AG04449 (cell line): ENCODE measurements around the gene PEAR1.
"Not testable (repeated sequence)": the region's sequence is repeated elsewhere in the genome, so short reads cannot be mapped to it uniquely, and the experiment has no call there.

Experiments used
- CTCF ChIA-PET: fragments of 350-600 bp; formaldehyde crosslinking; extraction: SDS; loops from one replicate; lab custom pipeline; 2021; ENCODE audit warnings: antibody characterized with exemption; lab: Yijun Ruan, JAX
- POLR2A ChIA-PET: fragments of 400-600, 350-600 bp; formaldehyde crosslinking; extraction: SDS; loops from one replicate; lab custom pipeline; 2020; ENCODE audit warnings: antibody characterized with exemption, inconsistent platforms; lab: Yijun Ruan, JAX
- DNase-seq: peaks from one replicate; pipeline ENCODE4 v3.0.0-alpha.2; 2010; ENCODE audit warnings: low read depth, low spot score
- H3K4me3 ChIP-seq: 2 replicates; pipeline ENCODE4 v1.5.1; 2011; ENCODE audit warnings: low read depth, mild to moderate bottlenecking, control low read depth, low read length
- TF ChIP-seq, protein P1 (sequence below): IDR thresholded peaks from one replicate; pipeline ENCODE4 v1.5.1; 2011; ENCODE audit warnings: mild to moderate bottlenecking, moderate library complexity, low read length, control low read depth, inconsistent platforms; ENCODE audit not compliant: insufficient read depth; ENCODE audit errors: missing control alignments

Gene PEAR1

GRCh38 chr1:156925154-156926010, 31.9 kb downstream of the PEAR1 start:
- TF ChIP-seq, protein P1, sequence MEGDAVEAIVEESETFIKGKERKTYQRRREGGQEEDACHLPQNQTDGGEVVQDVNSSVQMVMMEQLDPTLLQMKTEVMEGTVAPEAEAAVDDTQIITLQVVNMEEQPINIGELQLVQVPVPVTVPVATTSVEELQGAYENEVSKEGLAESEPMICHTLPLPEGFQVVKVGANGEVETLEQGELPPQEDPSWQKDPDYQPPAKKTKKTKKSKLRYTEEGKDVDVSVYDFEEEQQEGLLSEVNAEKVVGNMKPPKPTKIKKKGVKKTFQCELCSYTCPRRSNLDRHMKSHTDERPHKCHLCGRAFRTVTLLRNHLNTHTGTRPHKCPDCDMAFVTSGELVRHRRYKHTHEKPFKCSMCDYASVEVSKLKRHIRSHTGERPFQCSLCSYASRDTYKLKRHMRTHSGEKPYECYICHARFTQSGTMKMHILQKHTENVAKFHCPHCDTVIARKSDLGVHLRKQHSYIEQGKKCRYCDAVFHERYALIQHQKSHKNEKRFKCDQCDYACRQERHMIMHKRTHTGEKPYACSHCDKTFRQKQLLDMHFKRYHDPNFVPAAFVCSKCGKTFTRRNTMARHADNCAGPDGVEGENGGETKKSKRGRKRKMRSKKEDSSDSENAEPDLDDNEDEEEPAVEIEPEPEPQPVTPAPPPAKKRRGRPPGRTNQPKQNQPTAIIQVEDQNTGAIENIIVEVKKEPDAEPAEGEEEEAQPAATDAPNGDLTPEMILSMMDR: no peak
- no peak for DNase-seq
- ChIA-PET POLR2A (no interaction called here), CTCF (interaction anchor here (0.7 to 12.0 kb wide), 18 partner anchors 8 to 266 kb away, joined by 3 to 678 read pairs (median 18); partner anchors contain the start of genes INSRR, ISG20L2, METTL25B and NTRK1)
- H3K4me3 ChIP-seq: no peak overlapping the region

DNA sequence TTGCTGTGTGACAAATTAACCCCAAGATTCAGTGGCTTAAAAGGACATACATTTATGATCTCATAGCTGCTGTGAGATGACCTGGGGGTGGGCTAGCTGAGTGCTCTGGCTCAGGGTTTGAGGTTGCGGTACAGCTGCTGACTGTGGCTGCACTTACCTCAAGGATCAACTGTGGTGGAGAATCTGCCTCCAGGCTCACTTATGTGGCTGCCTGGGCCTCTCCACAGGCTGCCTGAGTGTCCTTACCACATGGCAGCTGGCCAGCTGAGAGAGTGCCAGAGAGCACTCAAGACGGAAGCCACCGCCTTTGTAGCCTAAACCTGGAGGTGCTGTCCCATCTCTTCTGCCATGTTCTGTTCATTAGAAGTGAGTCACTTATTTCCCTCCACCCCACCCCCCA, 32.7 kb downstream of the PEAR1 start:
- TF ChIP-seq, protein P1: no peak
- no peak for DNase-seq
- CTCF ChIA-PET: interaction anchor here (0.9 to 12.0 kb wide), 17 partner anchors 10 to 267 kb away, joined by 3 to 678 read pairs (median 20); partner anchors contain the start of genes INSRR, ISG20L2, METTL25B and NTRK1
- H3K4me3 ChIP-seq: no peak overlapping the region
- POLR2A ChIA-PET: no interaction called here

DNA sequence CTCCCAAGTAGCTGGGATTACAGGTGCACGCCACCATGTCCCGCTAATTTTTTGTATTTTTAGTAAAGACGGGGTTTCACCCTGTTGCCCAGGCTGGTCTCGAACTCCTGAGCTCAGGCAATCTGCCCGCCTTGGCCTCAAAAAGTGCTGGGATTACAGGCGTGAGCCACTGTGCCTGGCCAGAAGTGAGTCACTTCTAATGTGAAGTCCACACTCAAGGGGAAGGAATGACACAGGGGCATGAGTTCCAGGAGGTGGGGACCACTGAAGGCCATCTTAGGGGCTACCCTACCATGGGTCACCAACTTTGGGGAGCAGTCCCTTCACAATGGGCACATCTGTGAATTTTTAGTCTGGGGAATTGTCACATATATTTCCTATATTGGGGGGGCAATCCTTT, 33.2 kb downstream of the PEAR1 start:
- CTCF ChIA-PET: interaction anchor here (1.0 to 12.0 kb wide), 22 partner anchors 10 to 267 kb away, joined by 3 to 678 read pairs (median 12); partner anchors contain the start of genes INSRR, ISG20L2, METTL25B and NTRK1
- H3K4me3 ChIP-seq, DNase-seq, POLR2A ChIA-PET: not testable (repeated sequence)

DNA sequence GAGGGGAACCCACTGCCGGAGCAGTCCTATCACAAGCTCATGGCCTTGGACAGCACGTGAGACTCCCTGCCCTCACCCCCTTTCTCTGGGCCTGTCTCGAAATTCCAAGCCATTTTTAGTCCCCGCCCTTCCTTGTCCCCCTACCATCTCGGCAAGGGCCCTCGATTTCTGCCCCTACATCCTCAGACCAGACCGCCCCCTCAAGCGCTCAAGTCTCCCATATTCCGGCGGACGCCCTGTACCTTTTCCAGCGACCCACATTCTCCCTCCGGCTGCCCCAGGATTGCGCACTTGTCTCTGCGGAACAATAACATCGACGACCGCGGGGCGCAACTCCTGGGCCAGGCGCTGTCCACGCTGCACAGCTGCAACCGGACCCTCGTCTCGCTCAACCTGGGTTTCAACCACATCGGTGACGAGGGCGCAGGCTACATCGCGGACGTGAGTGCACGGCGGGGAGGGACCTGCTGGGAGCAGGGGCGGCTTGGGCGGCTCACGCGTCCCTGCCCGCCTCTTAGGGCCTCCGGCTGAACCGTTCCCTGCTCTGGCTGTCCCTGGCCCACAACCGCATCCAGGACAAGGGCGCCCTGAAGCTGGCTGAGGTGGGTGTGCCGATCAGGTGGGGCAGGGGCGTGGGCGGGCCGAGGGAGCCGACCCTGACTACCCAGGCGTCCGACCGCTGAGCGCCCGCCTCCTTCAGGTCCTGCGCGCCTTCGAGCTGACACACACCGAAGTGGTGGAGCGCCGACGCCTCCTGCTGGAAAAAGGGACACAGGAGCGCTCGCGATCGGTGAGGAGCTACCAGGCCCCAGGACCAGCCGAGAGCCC, 33.9 kb downstream of the PEAR1 start:
- POLR2A ChIA-PET: interaction anchor here (0.5 to 1.1 kb wide), 2 partner anchors 129 to 200 kb away, joined by 3 read pairs; partner anchors contain the start of genes ISG20L2 and METTL25B
- peak overlapping the region; percentile 55 for H3K4me3 ChIP-seq
- CTCF ChIA-PET: interaction anchor here (0.6 to 12.0 kb wide), 47 partner anchors 8 to 300 kb away, joined by 3 to 678 read pairs (median 4); partner anchors contain the start of genes INSRR, ISG20L2, METTL25B and NTRK1
- TF ChIP-seq, protein P1: peak; percentile 94
- DNase-seq: no peak

DNA sequence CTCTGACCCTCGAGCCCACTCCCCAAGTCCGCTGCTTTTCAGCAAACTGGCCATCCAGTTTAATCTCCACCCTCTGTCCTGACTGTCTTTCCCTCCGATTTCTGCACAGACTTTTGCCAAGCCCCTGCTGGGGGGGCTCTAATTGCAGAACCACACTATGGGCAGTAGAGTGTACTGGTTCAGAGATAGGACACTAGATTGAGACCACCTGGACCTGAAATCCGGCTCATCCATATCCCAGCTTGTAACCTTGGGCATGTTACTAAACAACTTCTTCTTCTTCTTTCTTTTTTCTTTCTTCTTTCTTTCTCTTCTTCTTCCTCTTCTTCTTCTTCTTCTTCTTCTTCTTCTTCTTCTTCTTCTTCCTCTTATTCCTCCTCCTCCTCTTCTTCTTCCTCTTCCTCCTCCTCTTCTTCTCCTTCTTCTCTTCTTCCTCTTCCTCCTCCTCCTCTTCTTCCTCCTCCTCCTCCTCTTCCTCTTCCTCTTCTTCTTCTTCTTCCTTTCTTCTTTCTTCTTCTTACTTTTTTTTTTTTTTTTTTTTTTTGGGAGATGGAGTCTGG, 34.6 kb downstream of the PEAR1 start:
- DNase-seq: no peak
- ChIA-PET POLR2A (interaction anchor here (0.5 to 1.1 kb wide), 2 partner anchors 129 to 200 kb away, joined by 3 read pairs; partner anchors contain the start of genes ISG20L2 and METTL25B), CTCF (interaction anchor here (0.6 to 12.0 kb wide), 45 partner anchors 9 to 300 kb away, joined by 3 to 678 read pairs (median 5); partner anchors contain the start of genes INSRR, ISG20L2, METTL25B and NTRK1)
- H3K4me3 ChIP-seq: peak overlapping the region; percentile 55; the same call in 1 of the 2 replicates
- TF ChIP-seq, protein P1: no peak
